H1 (cell line): ENCODE results near the gene PAK6. TPM values are rescaled to one million over a fixed set of nuclear protein-coding genes. Genes with fewer than 3 reads are reported as not detected.

ENCODE experiments used
- BACH1 ChIP-seq: IDR thresholded peaks from 2 replicates; pipeline ENCODE4 v1.6.1; 2012; ENCODE audit warnings: low read length, improper control_type of control experiment
- CBX8 ChIP-seq: fragments of 300-800, 300-1000 bp; sonication (generic); IDR thresholded peaks from 2 replicates; pipeline ENCODE4 v1.7.1; 2016; ENCODE audit warnings: low read depth, low read length, borderline replicate concordance
- CEBPB ChIP-seq: IDR thresholded peaks from 2 replicates; pipeline ENCODE4 v1.6.1; 2012; ENCODE audit warnings: low read depth, low read length
- CHD2 ChIP-seq: IDR thresholded peaks from 2 replicates; pipeline ENCODE4 v1.6.1; 2012; ENCODE audit warnings: low read length, improper control_type of control experiment
- CHD7 ChIP-seq: fragments of 300-600 bp; sonication (generic); IDR thresholded peaks from 2 replicates; pipeline ENCODE4 v1.7.1; 2012; ENCODE audit warnings: low read length, moderate library complexity, mild to moderate bottlenecking, inconsistent platforms; ENCODE audit not compliant: insufficient replicate concordance
- CREB1 ChIP-seq: IDR thresholded peaks from 2 replicates; pipeline ENCODE4 v1.6.1; 2012; ENCODE audit warnings: inconsistent platforms
- GTF2F1 ChIP-seq: IDR thresholded peaks from 2 replicates; pipeline ENCODE4 v1.6.1; 2012; ENCODE audit warnings: low read depth, low read length, improper control_type of control experiment, borderline replicate concordance
- POU5F1 ChIP-seq: IDR thresholded peaks from 2 replicates; pipeline ENCODE4 v1.6.1; 2011; ENCODE audit warnings: low read depth, mild to moderate bottlenecking, low read length, moderate library complexity
- SIRT6 ChIP-seq: IDR thresholded peaks from one replicate; pipeline ENCODE4 v1.7.1; 2012; ENCODE audit warnings: low read length, inconsistent platforms
- SP4 ChIP-seq: IDR thresholded peaks from 2 replicates; pipeline ENCODE4 v1.6.1; 2012; ENCODE audit warnings: low read length, inconsistent platforms
- TEAD4 ChIP-seq: IDR thresholded peaks from 2 replicates; pipeline ENCODE4 v1.6.1; 2012; ENCODE audit warnings: low read depth, low read length, inconsistent platforms, mixed read lengths
- USF2 ChIP-seq: IDR thresholded peaks from 2 replicates; pipeline ENCODE4 v1.6.1; 2011; ENCODE audit warnings: low read length, improper control_type of control experiment
- polyA plus RNA-seq, 7 experiments: library from polyadenylated mRNA; depleted of rRNA in 3 of 7; stranded (reverse) in 5 of 7; unstranded in 2 of 7; fragments of >200 nt in 5 of 7; fragments of 200-250 nt in 2 of 7; gene quantifications; 1 replicate in 5 of 7; 2 replicates in 1 of 7; 4 replicates in 1 of 7; pipeline versions ENCODE4 v1.2.1 to v1.2.3, GENCODE V29; 2011 to 2013; ENCODE audit warnings: missing spikeins in 2 of 7, mixed read lengths in 2 of 7
- total RNA-seq: library from RNA; stranded (reverse); fragmentation: NEBNext Ultra II Directional; extraction: Animal tissue kit (Norgen Biotek cat#: 25700); gene quantifications from 2 replicates; pipeline ENCODE4 v1.2.1, GENCODE V29; 2021

Gene PAK6
- total and polyA plus RNA-seq, 2 of the 8 experiments (the other 6 are each of a cell fraction or from before 2014, with no cell fraction given) = 6.9 to 9.4 TPM

- TF ChIP-seq CHD7 = no peak
- TF ChIP-seq GTF2F1 = no peak
- no peak for TF ChIP-seq BACH1
- no peak for TF ChIP-seq CEBPB
- TF ChIP-seq USF2 = no peak
- TF ChIP-seq CREB1 = no peak
- no peak for TF ChIP-seq CBX8
- TF ChIP-seq POU5F1 = no peak
- TF ChIP-seq TEAD4 = no peak
- TF ChIP-seq SIRT6 = no peak
- TF ChIP-seq CHD2 = no peak
- no peak for TF ChIP-seq SP4
These were observed 75.9 kb downstream of the PAK6 start (continued) for GRCh38 chr15:40314723-40315276.
